A549 (cell line): Measurements from ENCODE around the gene RCCD1. TPM values are rescaled to one million over a fixed set of nuclear protein-coding genes. Genes with fewer than 3 reads are reported as not detected.

Source experiments
- ATAC-seq, 2 experiments: fragments of 200-7000 bp in 1 of 2; fragments of >200 bp in 1 of 2; cut with Nextera tagmentation in 1 of 2; cut with Tn5 transposase in 1 of 2; 3 replicates each; pipeline versions ENCODE4 v1.8.0 to v1.9.1; 2018 to 2020; ENCODE audit warnings: mild to moderate bottlenecking in 1 of 2, moderate library complexity in 1 of 2
- CTCF ChIA-PET: fragments of 300-600 bp; sonication (Branson Sonifier 250); formaldehyde crosslinking; extraction: SDS; loops from one replicate; lab custom pipeline; 2021; ENCODE audit warnings: antibody characterized with exemption, inconsistent platforms; lab: Yijun Ruan, JAX
- POLR2A ChIA-PET: fragments of 350-600 bp; formaldehyde crosslinking; extraction: SDS; loops from one replicate; lab custom pipeline; 2021; ENCODE audit warnings: antibody characterized with exemption, inconsistent platforms; lab: Yijun Ruan, JAX
- DNase-seq, 2 experiments: peaks; one replicate each; pipeline versions ENCODE4 v3.0.0 to v3.0.0-alpha.2; 2011 to 2016; ENCODE audit warnings: low read depth in 1 of 2, low spot score in 1 of 2
- FAIRE-seq: peaks from 2 replicates; lab custom pipeline; 2011; peaks lifted over from hg19 to GRCh38; lab: Jason Lieb, UNC
- H3K27ac ChIP-seq, 2 experiments: fragments of >200 bp; sonication (Bioruptor Twin); formaldehyde crosslinking; 3 replicates each; pipeline ENCODE4 v1.5.1; 2016 to 2017
- H3K4me1 ChIP-seq: fragments of >200 bp; sonication (Bioruptor Twin); formaldehyde crosslinking; 3 replicates; pipeline ENCODE4 v1.6.1; 2016
- H3K4me2 ChIP-seq: fragments of >200 bp; sonication (Bioruptor Twin); formaldehyde crosslinking; 3 replicates; pipeline ENCODE4 v1.6.1; 2016
- H3K4me3 ChIP-seq: fragments of >200 bp; sonication (Bioruptor Twin); formaldehyde crosslinking; 3 replicates; pipeline ENCODE4 v1.5.1; 2016
- H3K9me3 ChIP-seq: fragments of >200 bp; sonication (Bioruptor Twin); formaldehyde crosslinking; 3 replicates; pipeline ENCODE4 v1.6.1; 2016
- FOSL2 ChIP-seq, 2 experiments: fragments of 450-650 bp in 1 of 2; fragments of >200 bp in 1 of 2; sonication (Bioruptor Twin) in 1 of 2; formaldehyde crosslinking; IDR thresholded peaks; 2 replicates each; pipeline versions ENCODE4 v1.5.0 to v1.6.1; 2016 to 2020; ENCODE audit warnings: mild to moderate bottlenecking in 1 of 2, moderate library complexity in 1 of 2
- GATA3 ChIP-seq: IDR thresholded peaks from 2 replicates; pipeline ENCODE4 v1.6.1; 2012; ENCODE audit warnings: borderline replicate concordance
- HEYL ChIP-seq: fragments of 250-450 bp; sonication (Bioruptor Pico); IDR thresholded peaks from 2 replicates; pipeline ENCODE4 v1.8.0; 2021; ENCODE audit warnings: mild to moderate bottlenecking, moderate library complexity
- HOXB5 ChIP-seq: fragments of 250-450 bp; sonication (Bioruptor Pico); IDR thresholded peaks from 2 replicates; pipeline ENCODE4 v1.5.0; 2020; ENCODE audit warnings: mild to moderate bottlenecking, moderate library complexity
- MAFK ChIP-seq: fragments of 450-650 bp; IDR thresholded peaks from 2 replicates; pipeline ENCODE4 v1.6.1; 2014; ENCODE audit not compliant: partially characterized antibody
- MAZ ChIP-seq: fragments of 150-350 bp; IDR thresholded peaks from 2 replicates; pipeline ENCODE4 v1.6.1; 2014; ENCODE audit warnings: antibody characterized with exemption, low read depth, low read length, borderline replicate concordance
- MYC ChIP-seq: IDR thresholded peaks from 2 replicates; pipeline ENCODE4 v1.6.1; 2012; ENCODE audit warnings: mild to moderate bottlenecking, inconsistent platforms, low read length, improper control_type of control experiment, borderline replicate concordance
- NR3C1 ChIP-seq: fragments of >200 bp; sonication (Bioruptor Twin); formaldehyde crosslinking; IDR thresholded peaks from 3 replicates; pipeline ENCODE4 v1.6.1; 2017
- POLR2A ChIP-seq: IDR thresholded peaks from 2 replicates; pipeline ENCODE4 v1.6.1; 2012; ENCODE audit warnings: mild to moderate bottlenecking, low read length
- POLR2AphosphoS2 ChIP-seq: conservative IDR thresholded peaks from 2 replicates; pipeline ENCODE4 v1.6.1; 2012; ENCODE audit warnings: low read length, improper control_type of control experiment, inconsistent platforms
- RARB ChIP-seq: fragments of 250-450 bp; sonication (Bioruptor Pico); IDR thresholded peaks from 2 replicates; pipeline ENCODE4 v1.8.0; 2021; ENCODE audit warnings: mild to moderate bottlenecking, moderate library complexity
- SMC3 ChIP-seq: fragments of >200 bp; sonication (Bioruptor Twin); formaldehyde crosslinking; IDR thresholded peaks from 3 replicates; pipeline ENCODE4 v1.6.1; 2018; ENCODE audit warnings: inconsistent platforms
- TP53 ChIP-seq: fragments of 250-450 bp; sonication (Bioruptor Pico); IDR thresholded peaks from 2 replicates; pipeline ENCODE4 v1.5.0; 2021; ENCODE audit warnings: mild to moderate bottlenecking, moderate library complexity
- ZC3H11A ChIP-seq: fragments of 450-650 bp; IDR thresholded peaks from 2 replicates; pipeline ENCODE4 v1.6.1; 2014; ENCODE audit warnings: antibody characterized with exemption, mild to moderate bottlenecking
- ZFP36 ChIP-seq: fragments of 450-650 bp; IDR thresholded peaks from 2 replicates; pipeline ENCODE4 v1.6.1; 2014; ENCODE audit warnings: borderline replicate concordance; ENCODE audit not compliant: partially characterized antibody
- WGBS: methylation state at CpG from one replicate; pipeline ENCODE4 v1.1.6; 2017; ENCODE audit errors: missing lambda C conversion rate; 5-methylcytosine and 5-hydroxymethylcytosine counted together
- polyA plus RNA-seq, 4 experiments: library from polyadenylated mRNA; depleted of rRNA in 3 of 4; stranded (reverse); fragments of >200 nt; fragmentation: RNase III in 1 of 4; extraction: RNeasy Plus Mini Kit Qiagen cat#74134 plus additional on column Dnase treatment in 1 of 4; gene quantifications; 2 replicates in 3 of 4; 3 replicates in 1 of 4; pipeline ENCODE4 v1.2.3, GENCODE V29; 2011 to 2017
- TF ChIP-seq, protein P1 (sequence below): fragments of 200-600 bp; sonication (generic); IDR thresholded peaks from 2 replicates; pipeline ENCODE4 v1.6.1; 2016; ENCODE audit warnings: antibody characterized with exemption, mild to moderate bottlenecking, moderate library complexity
- TF ChIP-seq, protein P2 (sequence below): fragments of >200 bp; sonication (Bioruptor Twin); formaldehyde crosslinking; IDR thresholded peaks from 2 replicates; pipeline ENCODE4 v1.6.1; 2016
- TF ChIP-seq, protein P3 (sequence below): fragments of 250-450 bp; sonication (Bioruptor Pico); IDR thresholded peaks from 2 replicates; pipeline ENCODE4 v1.5.0; 2020; ENCODE audit warnings: low read depth, mild to moderate bottlenecking, moderate library complexity
- TF ChIP-seq, protein P4 (sequence below): fragments of >200 bp; sonication (Bioruptor Twin); formaldehyde crosslinking; IDR thresholded peaks from 3 replicates; pipeline ENCODE4 v1.5.1; 2016
- TF ChIP-seq, protein P5 (sequence below): fragments of >200 bp; sonication (Bioruptor Twin); formaldehyde crosslinking; IDR thresholded peaks from 3 replicates; pipeline ENCODE4 v1.6.1; 2016
- TF ChIP-seq, protein P6 (sequence below): IDR thresholded peaks from 2 replicates; pipeline ENCODE4 v1.6.1; 2012
- TF ChIP-seq, protein P7 (sequence below): fragments of 450-650 bp; IDR thresholded peaks from 2 replicates; pipeline ENCODE4 v1.6.1; 2014; ENCODE audit warnings: antibody characterized with exemption

RCCD1 gene
- polyA plus RNA-seq, 2 of the 4 experiments (the other 2 are of a cell fraction), result 25.3 to 37.2 TPM

DNA sequence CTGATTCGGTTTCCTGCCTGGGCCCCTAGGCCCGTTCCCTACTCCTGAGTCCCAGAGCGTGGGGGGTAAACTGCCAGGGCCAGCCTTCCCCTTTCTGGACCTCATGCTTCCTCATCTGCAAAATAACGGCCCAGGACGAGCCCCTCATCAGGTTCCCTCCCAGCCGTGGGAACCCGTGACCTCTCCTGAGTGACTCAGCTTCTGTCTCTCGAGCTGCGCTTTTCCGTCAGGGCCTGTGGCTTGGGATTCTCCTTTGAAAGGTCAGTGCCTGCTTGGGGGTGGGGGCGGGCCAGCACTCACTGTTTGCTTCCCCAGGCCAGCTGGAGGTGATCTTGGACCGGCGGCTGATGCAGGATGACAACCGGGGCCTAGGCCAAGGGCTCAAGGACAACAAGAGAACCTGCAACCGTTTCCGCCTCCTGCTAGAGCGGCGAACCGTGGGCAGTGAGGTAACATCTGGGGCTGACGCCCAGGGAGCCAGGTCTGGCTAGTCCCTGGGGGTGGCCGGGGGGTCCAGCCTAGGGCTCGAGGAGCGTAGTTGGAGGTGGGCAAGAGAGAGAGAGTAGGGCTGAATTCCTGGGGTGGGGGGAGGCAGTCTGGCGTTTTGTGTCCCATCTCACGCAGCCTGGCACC lies 38.8 kb upstream of the RCCD1 start (continued):
- TF ChIP-seq ZFP36 (no peak), ZC3H11A (no peak), HEYL (no peak)

DNA sequence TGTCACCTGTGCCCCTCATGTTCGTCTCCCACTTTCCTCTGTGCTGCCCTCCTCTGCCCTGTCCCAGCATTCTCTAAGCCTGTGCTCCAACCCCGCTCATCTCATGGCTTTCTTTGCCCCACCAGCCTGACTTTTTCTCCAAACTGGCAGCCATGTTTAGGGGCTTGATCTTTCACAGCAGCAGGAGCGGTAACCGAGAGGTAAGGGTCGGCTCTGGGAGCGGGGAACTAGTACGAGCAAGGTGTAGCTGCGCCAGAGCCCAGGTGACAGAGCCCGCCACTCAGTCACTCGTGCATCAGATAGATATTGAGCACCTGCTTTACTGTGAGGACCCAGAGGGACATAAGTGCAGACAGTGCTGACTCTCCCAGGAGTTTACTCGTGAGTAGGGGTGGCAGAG lies 38.2 kb upstream of the RCCD1 start:
- ChIA-PET POLR2A (no interaction called here), CTCF (interaction anchor here (1.4 to 9.2 kb wide), 4 partner anchors 9 to 16 kb away, joined by 3 to 83 read pairs (median 40); partner anchors contain the start of genes HDDC3, MAN2A2 and UNC45A)

DNA sequence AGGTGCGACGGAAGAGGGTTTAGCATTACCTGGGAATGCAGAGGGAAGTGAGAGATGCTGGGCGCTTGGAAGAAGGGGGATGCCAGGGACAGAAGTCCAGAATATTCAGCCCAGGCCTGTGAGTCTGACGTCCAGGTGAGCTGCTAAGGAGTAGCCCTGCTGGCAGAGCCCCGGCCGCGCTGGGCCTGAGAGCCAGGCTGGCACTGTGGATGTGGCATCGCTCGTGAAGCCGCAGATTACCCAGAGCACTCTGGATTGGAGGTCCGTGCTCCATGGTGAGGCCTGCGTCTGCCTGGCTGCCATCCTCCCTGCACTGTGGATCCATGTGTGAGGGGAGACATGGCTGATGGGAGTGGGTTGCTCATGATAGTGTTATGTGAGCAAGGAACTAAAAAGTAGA lies 37.1 kb upstream of the RCCD1 start:
- Histone ChIP-seq H3K27ac (no peak overlapping the region), H3K4me2 (no peak overlapping the region), H3K4me3 (no peak overlapping the region), H3K4me1 (no peaks in the 10 kb centered on the region), H3K9me3 (no peaks in the 10 kb centered on the region)
- DNase-seq (no peak), FAIRE-seq (no peak), ATAC-seq (no peak)
- WGBS, result 95% methylated on average over 12 of the region's 12 CpGs
- POLR2A ChIA-PET, result no interaction called here
- CTCF ChIA-PET, result interaction anchor here (1.5 to 9.2 kb wide), 4 partner anchors 14 to 39 kb away, joined by 4 to 83 read pairs (median 31); partner anchors contain the start of genes HDDC3, MAN2A2 and UNC45A
- TF ChIP-seq, protein P1, sequence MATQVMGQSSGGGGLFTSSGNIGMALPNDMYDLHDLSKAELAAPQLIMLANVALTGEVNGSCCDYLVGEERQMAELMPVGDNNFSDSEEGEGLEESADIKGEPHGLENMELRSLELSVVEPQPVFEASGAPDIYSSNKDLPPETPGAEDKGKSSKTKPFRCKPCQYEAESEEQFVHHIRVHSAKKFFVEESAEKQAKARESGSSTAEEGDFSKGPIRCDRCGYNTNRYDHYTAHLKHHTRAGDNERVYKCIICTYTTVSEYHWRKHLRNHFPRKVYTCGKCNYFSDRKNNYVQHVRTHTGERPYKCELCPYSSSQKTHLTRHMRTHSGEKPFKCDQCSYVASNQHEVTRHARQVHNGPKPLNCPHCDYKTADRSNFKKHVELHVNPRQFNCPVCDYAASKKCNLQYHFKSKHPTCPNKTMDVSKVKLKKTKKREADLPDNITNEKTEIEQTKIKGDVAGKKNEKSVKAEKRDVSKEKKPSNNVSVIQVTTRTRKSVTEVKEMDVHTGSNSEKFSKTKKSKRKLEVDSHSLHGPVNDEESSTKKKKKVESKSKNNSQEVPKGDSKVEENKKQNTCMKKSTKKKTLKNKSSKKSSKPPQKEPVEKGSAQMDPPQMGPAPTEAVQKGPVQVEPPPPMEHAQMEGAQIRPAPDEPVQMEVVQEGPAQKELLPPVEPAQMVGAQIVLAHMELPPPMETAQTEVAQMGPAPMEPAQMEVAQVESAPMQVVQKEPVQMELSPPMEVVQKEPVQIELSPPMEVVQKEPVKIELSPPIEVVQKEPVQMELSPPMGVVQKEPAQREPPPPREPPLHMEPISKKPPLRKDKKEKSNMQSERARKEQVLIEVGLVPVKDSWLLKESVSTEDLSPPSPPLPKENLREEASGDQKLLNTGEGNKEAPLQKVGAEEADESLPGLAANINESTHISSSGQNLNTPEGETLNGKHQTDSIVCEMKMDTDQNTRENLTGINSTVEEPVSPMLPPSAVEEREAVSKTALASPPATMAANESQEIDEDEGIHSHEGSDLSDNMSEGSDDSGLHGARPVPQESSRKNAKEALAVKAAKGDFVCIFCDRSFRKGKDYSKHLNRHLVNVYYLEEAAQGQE, result no peak
- no peak for TF ChIP-seq SMC3
- no peak for TF ChIP-seq ZC3H11A
- TF ChIP-seq, protein P2, sequence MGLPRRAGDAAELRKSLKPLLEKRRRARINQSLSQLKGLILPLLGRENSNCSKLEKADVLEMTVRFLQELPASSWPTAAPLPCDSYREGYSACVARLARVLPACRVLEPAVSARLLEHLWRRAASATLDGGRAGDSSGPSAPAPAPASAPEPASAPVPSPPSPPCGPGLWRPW, result no peak
- TF ChIP-seq POLR2A, result no peak
- TF ChIP-seq NR3C1, result no peak
- no peak for TF ChIP-seq TP53 (CRISPR knock-in tag)
- TF ChIP-seq, protein P3, sequence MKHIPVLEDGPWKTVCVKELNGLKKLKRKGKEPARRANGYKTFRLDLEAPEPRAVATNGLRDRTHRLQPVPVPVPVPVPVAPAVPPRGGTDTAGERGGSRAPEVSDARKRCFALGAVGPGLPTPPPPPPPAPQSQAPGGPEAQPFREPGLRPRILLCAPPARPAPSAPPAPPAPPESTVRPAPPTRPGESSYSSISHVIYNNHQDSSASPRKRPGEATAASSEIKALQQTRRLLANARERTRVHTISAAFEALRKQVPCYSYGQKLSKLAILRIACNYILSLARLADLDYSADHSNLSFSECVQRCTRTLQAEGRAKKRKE, result no peak
- TF ChIP-seq MAZ, result no peak
- no peak for TF ChIP-seq MAFK
- TF ChIP-seq, protein P4, sequence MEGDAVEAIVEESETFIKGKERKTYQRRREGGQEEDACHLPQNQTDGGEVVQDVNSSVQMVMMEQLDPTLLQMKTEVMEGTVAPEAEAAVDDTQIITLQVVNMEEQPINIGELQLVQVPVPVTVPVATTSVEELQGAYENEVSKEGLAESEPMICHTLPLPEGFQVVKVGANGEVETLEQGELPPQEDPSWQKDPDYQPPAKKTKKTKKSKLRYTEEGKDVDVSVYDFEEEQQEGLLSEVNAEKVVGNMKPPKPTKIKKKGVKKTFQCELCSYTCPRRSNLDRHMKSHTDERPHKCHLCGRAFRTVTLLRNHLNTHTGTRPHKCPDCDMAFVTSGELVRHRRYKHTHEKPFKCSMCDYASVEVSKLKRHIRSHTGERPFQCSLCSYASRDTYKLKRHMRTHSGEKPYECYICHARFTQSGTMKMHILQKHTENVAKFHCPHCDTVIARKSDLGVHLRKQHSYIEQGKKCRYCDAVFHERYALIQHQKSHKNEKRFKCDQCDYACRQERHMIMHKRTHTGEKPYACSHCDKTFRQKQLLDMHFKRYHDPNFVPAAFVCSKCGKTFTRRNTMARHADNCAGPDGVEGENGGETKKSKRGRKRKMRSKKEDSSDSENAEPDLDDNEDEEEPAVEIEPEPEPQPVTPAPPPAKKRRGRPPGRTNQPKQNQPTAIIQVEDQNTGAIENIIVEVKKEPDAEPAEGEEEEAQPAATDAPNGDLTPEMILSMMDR, result no peak
- TF ChIP-seq, protein P5, sequence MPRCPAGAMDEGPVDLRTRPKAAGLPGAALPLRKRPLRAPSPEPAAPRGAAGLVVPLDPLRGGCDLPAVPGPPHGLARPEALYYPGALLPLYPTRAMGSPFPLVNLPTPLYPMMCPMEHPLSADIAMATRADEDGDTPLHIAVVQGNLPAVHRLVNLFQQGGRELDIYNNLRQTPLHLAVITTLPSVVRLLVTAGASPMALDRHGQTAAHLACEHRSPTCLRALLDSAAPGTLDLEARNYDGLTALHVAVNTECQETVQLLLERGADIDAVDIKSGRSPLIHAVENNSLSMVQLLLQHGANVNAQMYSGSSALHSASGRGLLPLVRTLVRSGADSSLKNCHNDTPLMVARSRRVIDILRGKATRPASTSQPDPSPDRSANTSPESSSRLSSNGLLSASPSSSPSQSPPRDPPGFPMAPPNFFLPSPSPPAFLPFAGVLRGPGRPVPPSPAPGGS, result no peak
- TF ChIP-seq POLR2AphosphoS2, result no peak
- no peak for TF ChIP-seq RARB (CRISPR knock-in tag)
- TF ChIP-seq MYC, result no peak
- no peak for TF ChIP-seq HOXB5
- TF ChIP-seq, protein P6, sequence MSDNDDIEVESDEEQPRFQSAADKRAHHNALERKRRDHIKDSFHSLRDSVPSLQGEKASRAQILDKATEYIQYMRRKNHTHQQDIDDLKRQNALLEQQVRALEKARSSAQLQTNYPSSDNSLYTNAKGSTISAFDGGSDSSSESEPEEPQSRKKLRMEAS, result no peak
- TF ChIP-seq GATA3, result no peak

More for the DNA sequence above, 38.2 kb upstream of the RCCD1 start:
- ATAC-seq, result no peak
- no peak for DNase-seq
- TF ChIP-seq, protein P4, result no peak
- TF ChIP-seq FOSL2 (IDR thresholded peaks at IDR 0.05) (no peak), FOSL2 (CRISPR knock-in tag; IDR thresholded peaks at IDR 0.05) (no peak)
- TF ChIP-seq, protein P7, sequence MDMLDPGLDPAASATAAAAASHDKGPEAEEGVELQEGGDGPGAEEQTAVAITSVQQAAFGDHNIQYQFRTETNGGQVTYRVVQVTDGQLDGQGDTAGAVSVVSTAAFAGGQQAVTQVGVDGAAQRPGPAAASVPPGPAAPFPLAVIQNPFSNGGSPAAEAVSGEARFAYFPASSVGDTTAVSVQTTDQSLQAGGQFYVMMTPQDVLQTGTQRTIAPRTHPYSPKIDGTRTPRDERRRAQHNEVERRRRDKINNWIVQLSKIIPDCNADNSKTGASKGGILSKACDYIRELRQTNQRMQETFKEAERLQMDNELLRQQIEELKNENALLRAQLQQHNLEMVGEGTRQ, result no peak
- TF ChIP-seq, all 56 proteins: peak for 0
- H3K4me1 ChIP-seq, result no peaks in the 10 kb centered on the region
- no peak overlapping the region for H3K27ac ChIP-seq
- FAIRE-seq, result no peak
- no peak overlapping the region for H3K4me3 ChIP-seq
- 92% methylated on average over 11 of the region's 11 CpGs for whole genome bisulfite sequencing
- no peak overlapping the region for H3K4me2 ChIP-seq
- no peaks in the 10 kb centered on the region for H3K9me3 ChIP-seq
